Naive thymus-derived CD4-positive, alpha-beta T cell (primary cell): Measurements from ENCODE around the gene SPAAR. TPM values are rescaled to one million over a fixed set of nuclear protein-coding genes. Genes with fewer than 3 reads are reported as not detected.

Experiments
- ATAC-seq: fragments of 150-1000 bp; cut with Tn5 transposase; 2 replicates; pipeline ENCODE4 v1.10.0; 2021; ENCODE audit warnings: mild to moderate bottlenecking, moderate library complexity
- CTCF ChIA-PET: fragments of 350-600 bp; sonication (Branson Sonifier 250); formaldehyde crosslinking; loops from one replicate; lab custom pipeline; 2021; ENCODE audit warnings: antibody characterized with exemption; lab: Charles Lee
- POLR2A ChIA-PET: fragments of 350-600 bp; sonication (Branson Sonifier 250); formaldehyde crosslinking; loops from one replicate; lab custom pipeline; 2021; ENCODE audit warnings: antibody characterized with exemption, inconsistent platforms; lab: Charles Lee
- DNase-seq, 9 donors: peaks; one replicate each; pipeline versions ENCODE4 v3.0.0 to v3.0.0-alpha.2; 2020 to 2022; ENCODE audit warnings: mixed read lengths in 1 of 9
- H3K27ac ChIP-seq: one replicate; pipeline ENCODE4 v1.7.0; 2013; ENCODE audit warnings: mild to moderate bottlenecking, low read depth, low read length, moderate library complexity
- H3K27me3 ChIP-seq, 2 donors: one replicate each; pipeline ENCODE4 v1.7.0; 2013; ENCODE audit warnings: low read length in 2 of 2, mild to moderate bottlenecking in 2 of 2, moderate library complexity in 2 of 2; ENCODE audit not compliant: control insufficient read depth in 2 of 2, insufficient read depth in 2 of 2
- H3K36me3 ChIP-seq, 3 experiments: 1 replicate in 2 of 3; 2 replicates in 1 of 3; pipeline ENCODE4 v1.7.0; 2013; ENCODE audit warnings: low read length in 3 of 3, mild to moderate bottlenecking in 3 of 3, moderate library complexity in 1 of 3; ENCODE audit not compliant: insufficient read depth in 3 of 3, control insufficient read depth in 2 of 3
- H3K4me1 ChIP-seq, 2 donors: one replicate each; pipeline ENCODE4 v1.7.0; 2013; ENCODE audit warnings: low read length in 2 of 2, mild to moderate bottlenecking in 2 of 2, moderate library complexity in 1 of 2; ENCODE audit not compliant: control insufficient read depth in 2 of 2, insufficient read depth in 2 of 2
- H3K4me3 ChIP-seq: 2 replicates; pipeline ENCODE4 v1.7.0; 2013; ENCODE audit warnings: mild to moderate bottlenecking, low read length
- H3K9me3 ChIP-seq, 3 experiments: 1 replicate in 2 of 3; 2 replicates in 1 of 3; pipeline ENCODE4 v1.7.0; 2013; ENCODE audit warnings: low read length in 3 of 3; ENCODE audit not compliant: control insufficient read depth in 2 of 3
- H3K27ac Mint-ChIP-seq, 9 donors: one replicate each; pipeline ENCODE4 v1.8.0; 2020 to 2022; ENCODE audit warnings: mixed read lengths in 9 of 9, mild to moderate bottlenecking in 8 of 9, moderate library complexity in 5 of 9, inconsistent platforms in 2 of 9
- H3K27me3 Mint-ChIP-seq, 5 donors: one replicate each; pipeline ENCODE4 v1.8.0; 2021 to 2022; ENCODE audit warnings: mixed read lengths in 5 of 5, mild to moderate bottlenecking in 1 of 5
- H3K36me3 Mint-ChIP-seq, 5 donors: one replicate each; pipeline ENCODE4 v1.8.0; 2020 to 2022; ENCODE audit warnings: mixed read lengths in 5 of 5, mild to moderate bottlenecking in 3 of 5, inconsistent platforms in 1 of 5
- H3K4me1 Mint-ChIP-seq, 7 donors: one replicate each; pipeline ENCODE4 v1.8.0; 2020 to 2022; ENCODE audit warnings: mixed read lengths in 7 of 7, mild to moderate bottlenecking in 3 of 7, inconsistent platforms in 1 of 7
- H3K4me3 Mint-ChIP-seq, 10 donors: one replicate each; pipeline ENCODE4 v1.8.0; 2020 to 2022; ENCODE audit warnings: mild to moderate bottlenecking in 10 of 10, mixed read lengths in 10 of 10, moderate library complexity in 6 of 10, inconsistent platforms in 2 of 10
- H3K9me3 Mint-ChIP-seq, 11 donors: one replicate each; pipeline ENCODE4 v1.8.0; 2020 to 2022; ENCODE audit warnings: mixed read lengths in 11 of 11, mild to moderate bottlenecking in 4 of 11, inconsistent platforms in 1 of 11, moderate library complexity in 1 of 11
- intact Hi-C, 2 donors: fragments of 100-400 bp; cut with micrococcal nuclease; formaldehyde crosslinking; loops; one replicate each; pipeline ENCODE4 v1.15.1; 2023
- polyA plus RNA-seq, 2 donors: library from polyadenylated mRNA; unstranded; fragments of 300-500 nt; fragmentation: Illumina TruSeq; gene quantifications; one replicate each; pipeline ENCODE4 v1.2.3, GENCODE V29; 2021
- total RNA-seq, 6 experiments: library from RNA in 5 of 6; stranded (reverse) in 5 of 6; gene quantifications; 1 replicate in 5 of 6; 2 replicates in 1 of 6; pipeline ENCODE4 v1.2.3 and lab custom pipeline; 2021 to 2026

The SPAAR gene, protein sequence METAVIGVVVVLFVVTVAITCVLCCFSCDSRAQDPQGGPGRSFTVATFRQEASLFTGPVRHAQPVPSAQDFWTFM
- total RNA-seq, result not detected
- not detected for polyA plus RNA-seq
- total RNA-seq (lab: John Stamatoyannopoulos, UW), result not detected

DNA sequence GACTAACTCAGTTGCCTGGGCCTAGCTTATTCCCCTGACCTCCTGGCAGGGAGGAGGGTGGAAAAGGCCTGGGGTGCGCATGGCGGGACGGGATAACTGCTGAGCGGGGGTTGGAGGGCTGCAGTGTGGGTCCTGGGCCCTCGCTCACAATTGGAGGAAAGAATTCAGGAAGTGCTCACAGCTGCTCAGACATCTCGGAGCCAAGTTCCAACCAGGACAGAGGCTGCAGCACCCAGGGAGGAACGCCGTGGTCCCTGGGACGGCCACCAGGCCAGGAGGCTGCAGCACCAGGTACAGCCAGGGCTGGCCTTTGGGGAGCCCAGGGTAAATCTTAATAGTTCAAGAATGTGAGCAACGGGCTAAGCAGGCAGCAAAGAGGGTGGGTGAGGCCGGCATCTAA lies at the start of gene SPAAR:
TSS of gene SPAAR (plus strand) at position 217 of the 400 bp plus-strand sequence. CDS start 974 bp downstream, outside the sequence.
- peaks cover 35 to 68% of the 10 kb centered on the region in 2 donors for H3K4me1 ChIP-seq
- H3K27me3 ChIP-seq, result no peaks in the 10 kb centered on the region
- peak within 1 kb of the TSS; percentile 88 to 98 (median 95) for H3K27ac Mint-ChIP-seq
- no peak for DNase-seq
- H3K36me3 Mint-ChIP-seq, result no peaks in the 10 kb centered on the region
- peak within 1 kb of the TSS; percentile 66 for H3K27ac ChIP-seq
- peak within 1 kb of the TSS; percentile 25 to 86 (median 66) for H3K4me3 Mint-ChIP-seq
- H3K9me3 ChIP-seq, result no peaks in the 10 kb centered on the region
- peaks cover 13 to 76% (median 62%) of the 10 kb centered on the region in 7 donors for H3K4me1 Mint-ChIP-seq
- no peak for ATAC-seq
- H3K4me3 ChIP-seq, result peak within 1 kb of the TSS; percentile 25
- POLR2A ChIA-PET, result interaction anchor here (0.5 kb wide), 1 partner anchor 29 kb away, joined by 4 read pairs; no protein-coding TSS in a partner anchor
- no peaks in the 10 kb centered on the region for H3K36me3 ChIP-seq
- CTCF ChIA-PET, result interaction anchor here (4.9 kb wide), 1 partner anchor 35 kb away, joined by 26 read pairs; no protein-coding TSS in a partner anchor
- H3K9me3 Mint-ChIP-seq, result no peaks in the 10 kb centered on the region
- H3K27me3 Mint-ChIP-seq, result no peaks in the 10 kb centered on the region
- intact Hi-C loops, result no loop called here

DNA sequence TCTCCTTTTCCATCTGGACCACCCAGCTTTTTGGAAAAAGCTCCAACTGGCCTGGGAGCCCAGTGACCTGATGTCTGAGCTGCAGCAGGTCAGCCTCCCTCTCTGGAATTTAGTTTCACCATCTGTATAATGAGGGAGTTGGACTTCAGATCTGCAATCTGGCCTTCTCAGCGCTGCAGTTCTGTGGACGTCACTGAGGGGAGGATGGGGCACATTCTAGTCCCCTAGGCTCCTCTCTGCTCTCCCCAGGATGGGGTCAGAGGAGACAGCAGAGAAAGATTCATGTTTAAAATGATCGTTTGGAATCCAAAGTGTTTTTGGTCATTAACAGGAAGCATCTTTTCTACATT lies 49.3 kb upstream of the SPAAR start:
- Histone ChIP-seq H3K4me1 (no peaks in the 10 kb centered on the region), H3K36me3 (no peaks in the 10 kb centered on the region), H3K27me3 (no peaks in the 10 kb centered on the region), H3K27ac (no peak overlapping the region), H3K9me3 (no peaks in the 10 kb centered on the region), H3K4me3 (no peak overlapping the region)
- Mint-ChIP-seq H3K4me1 (peaks cover 0 to 13% (median 3%) of the 10 kb centered on the region in 7 donors), H3K4me3 (no peak overlapping the region), H3K27ac (no peak overlapping the region), H3K27me3 (peaks cover 0 to 21% (median 17%) of the 10 kb centered on the region in 5 donors), H3K9me3 (no peaks in the 10 kb centered on the region), H3K36me3 (no peaks in the 10 kb centered on the region)
- DNase-seq (no peak), ATAC-seq (no peak)
- POLR2A ChIA-PET, result no interaction called here
- CTCF ChIA-PET, result no interaction called here
- intact Hi-C loops, result no loop called here

DNA sequence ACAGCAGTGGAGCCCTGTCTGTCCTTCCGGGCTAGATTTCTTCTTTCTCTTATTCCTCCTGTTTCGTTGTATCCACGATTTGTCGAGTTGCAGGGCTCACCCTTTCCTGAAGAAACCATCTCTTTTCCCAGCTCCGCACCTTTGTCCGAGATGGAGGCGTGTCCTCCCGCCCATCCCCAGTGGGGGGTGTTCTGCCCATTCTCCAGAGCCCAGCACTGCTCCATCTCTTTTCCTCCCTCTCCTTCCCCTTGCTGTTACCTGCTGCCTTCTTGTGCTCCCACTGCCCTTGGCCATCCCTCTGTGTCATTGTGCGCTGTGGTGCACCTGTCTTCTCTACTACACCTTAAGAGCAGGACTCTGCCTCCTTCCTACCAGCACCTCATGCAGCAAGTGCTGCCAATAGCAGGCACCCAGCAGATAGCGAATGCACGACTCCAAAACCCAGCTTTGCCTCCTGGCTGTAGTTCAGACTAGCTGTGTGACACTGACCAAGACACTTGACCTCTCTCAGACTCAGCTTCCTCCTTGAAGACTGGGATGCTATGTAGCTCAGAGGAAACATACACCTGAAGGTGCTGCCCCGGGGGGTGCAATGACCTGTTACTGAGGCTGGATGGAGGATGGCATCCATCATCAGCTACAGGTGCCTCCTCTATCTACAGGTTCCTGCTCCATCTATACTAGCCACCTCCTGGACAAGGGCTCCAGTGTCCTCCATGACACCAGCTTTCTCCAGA lies 48.0 kb upstream of the SPAAR start:
- H3K4me3 ChIP-seq, result no peak overlapping the region
- CTCF ChIA-PET, result interaction anchor here (0.6 kb wide), 2 partner anchors 73 to 104 kb away, joined by 3 to 4 read pairs; no protein-coding TSS in a partner anchor
- no peaks in the 10 kb centered on the region for H3K27me3 ChIP-seq
- H3K36me3 ChIP-seq, result no peaks in the 10 kb centered on the region
- H3K27ac ChIP-seq, result no peak overlapping the region
- no peak for DNase-seq
- POLR2A ChIA-PET, result no interaction called here
- H3K36me3 Mint-ChIP-seq, result no peaks in the 10 kb centered on the region
- peaks cover 0 to 28% (median 19%) of the 10 kb centered on the region in 5 donors for H3K27me3 Mint-ChIP-seq
- no peak for ATAC-seq
- no peaks in the 10 kb centered on the region for H3K9me3 Mint-ChIP-seq
- H3K27ac Mint-ChIP-seq, result no peak overlapping the region
- no peak overlapping the region for H3K4me3 Mint-ChIP-seq
- no peaks in the 10 kb centered on the region for H3K9me3 ChIP-seq
- no peaks in the 10 kb centered on the region for H3K4me1 ChIP-seq
- H3K4me1 Mint-ChIP-seq, result peaks cover 0 to 13% (median 3%) of the 10 kb centered on the region in 7 donors
- intact Hi-C loops, result no loop called here

DNA sequence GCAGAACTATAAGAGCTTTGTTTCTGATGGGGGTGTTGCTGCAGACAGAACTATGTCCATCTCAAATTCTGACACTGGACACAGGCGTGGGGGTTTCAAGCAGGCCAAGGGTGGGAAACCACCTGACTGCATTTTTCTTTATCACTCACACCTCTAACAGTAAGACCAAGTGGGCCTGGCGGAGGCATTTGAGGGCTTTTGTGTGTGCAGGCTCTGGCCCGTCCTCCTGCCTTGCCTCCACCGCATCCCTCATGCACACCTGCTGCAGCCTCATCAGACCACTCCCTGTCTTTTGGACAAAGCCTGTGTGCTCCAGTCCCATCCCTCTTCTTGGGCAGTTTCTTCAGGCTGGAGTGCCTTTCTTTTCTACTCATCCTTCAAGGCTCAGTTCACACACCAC lies 47.0 kb upstream of the SPAAR start:
- H3K36me3 Mint-ChIP-seq, result no peaks in the 10 kb centered on the region
- peaks cover 0 to 13% (median under 1%) of the 10 kb centered on the region in 7 donors for H3K4me1 Mint-ChIP-seq
- Histone ChIP-seq H3K27me3 (no peaks in the 10 kb centered on the region), H3K4me1 (no peaks in the 10 kb centered on the region), H3K4me3 (no peak overlapping the region), H3K9me3 (no peaks in the 10 kb centered on the region), H3K27ac (no peak overlapping the region), H3K36me3 (no peaks in the 10 kb centered on the region)
- intact Hi-C loops, result no loop called here
- H3K27me3 Mint-ChIP-seq, result peaks cover 0 to 25% (median 17%) of the 10 kb centered on the region in 5 donors
- DNase-seq, result no peak
- H3K9me3 Mint-ChIP-seq, result no peaks in the 10 kb centered on the region
- CTCF ChIA-PET, result no interaction called here
- ATAC-seq, result no peak
- no peak overlapping the region for H3K4me3 Mint-ChIP-seq
- POLR2A ChIA-PET, result no interaction called here
- H3K27ac Mint-ChIP-seq, result no peak overlapping the region

DNA sequence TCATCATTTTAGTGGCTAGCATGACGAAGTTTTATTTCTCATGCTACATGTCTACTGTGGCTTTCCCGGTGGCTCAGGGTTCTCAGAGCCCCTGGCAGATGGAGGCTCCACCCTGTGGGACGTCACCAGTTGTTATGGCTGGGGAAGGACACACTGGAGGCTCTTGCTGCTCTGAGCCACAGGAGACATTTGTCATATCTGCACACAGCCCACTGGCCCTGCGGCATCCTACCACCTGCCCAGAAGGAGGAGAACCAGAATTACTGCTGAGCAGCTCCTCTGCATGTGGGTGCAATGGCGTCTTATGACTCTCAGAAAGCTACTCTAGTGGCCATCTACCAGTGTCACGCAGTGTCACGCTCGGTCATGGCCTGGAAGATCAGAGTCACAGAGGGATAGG lies 45.7 kb upstream of the SPAAR start:
- H3K4me3 ChIP-seq, result no peak overlapping the region
- intact Hi-C loops, result no loop called here
- ChIA-PET POLR2A (no interaction called here), CTCF (interaction anchor here (0.7 kb wide), 2 partner anchors 19 to 213 kb away, joined by 3 read pairs; partner anchors contain the start of gene SIT1)
- no peak overlapping the region for H3K27ac ChIP-seq
- no peak for DNase-seq
- H3K27ac Mint-ChIP-seq, result no peak overlapping the region
- no peaks in the 10 kb centered on the region for H3K36me3 Mint-ChIP-seq
- no peaks in the 10 kb centered on the region for H3K4me1 ChIP-seq
- H3K4me1 Mint-ChIP-seq, result peaks cover 0 to 13% (median 0%) of the 10 kb centered on the region in 7 donors
- H3K4me3 Mint-ChIP-seq, result no peak overlapping the region
- H3K27me3 ChIP-seq, result no peaks in the 10 kb centered on the region
- H3K9me3 Mint-ChIP-seq, result no peaks in the 10 kb centered on the region
- H3K27me3 Mint-ChIP-seq, result peaks cover 6 to 28% (median 17%) of the 10 kb centered on the region in 5 donors
- no peaks in the 10 kb centered on the region for H3K9me3 ChIP-seq
- H3K36me3 ChIP-seq, result no peaks in the 10 kb centered on the region
- no peak for ATAC-seq

DNA sequence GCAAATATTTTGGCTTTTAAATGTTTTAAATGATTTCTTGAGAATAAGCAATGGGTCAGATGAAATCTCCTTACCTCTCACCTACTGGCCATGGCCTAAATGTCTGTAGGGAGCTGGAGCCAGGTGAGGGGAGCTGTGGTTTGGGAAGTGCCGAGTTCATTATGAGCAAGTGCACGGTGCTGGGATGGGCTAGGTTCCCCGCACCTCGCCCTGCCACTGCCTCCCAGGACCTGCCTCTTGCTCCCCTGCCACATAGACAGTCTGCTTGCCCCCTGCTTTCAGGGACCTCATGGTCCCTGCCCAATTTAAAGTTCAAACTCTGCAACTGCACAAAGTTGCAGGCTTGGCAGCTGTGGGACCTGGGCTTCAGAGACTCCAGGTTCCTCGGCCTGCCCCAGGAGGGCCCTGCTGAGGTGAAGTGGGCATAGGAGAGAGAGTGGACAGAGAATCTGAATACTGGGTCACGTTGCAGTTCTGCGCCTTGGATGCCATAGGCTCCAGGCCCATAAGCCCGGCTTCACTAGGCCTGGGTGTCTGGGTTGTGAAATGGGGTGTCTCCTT lies 44.5 kb upstream of the SPAAR start:
- ChIA-PET CTCF (no interaction called here), POLR2A (interaction anchor here (0.6 to 1.0 kb wide), 2 partner anchors 20 to 294 kb away, joined by 3 to 5 read pairs; no protein-coding TSS in a partner anchor)
- no peak for ATAC-seq

More for the DNA sequence above, 44.5 kb upstream of the SPAAR start:
- intact Hi-C loops, result no loop called here
- no peaks in the 10 kb centered on the region for H3K9me3 Mint-ChIP-seq
- no peaks in the 10 kb centered on the region for H3K36me3 ChIP-seq
- DNase-seq, result no peak
- H3K27ac ChIP-seq, result no peak overlapping the region
- H3K36me3 Mint-ChIP-seq, result no peaks in the 10 kb centered on the region
- H3K27me3 Mint-ChIP-seq, result peaks cover 6 to 28% (median 22%) of the 10 kb centered on the region in 5 donors
- H3K4me3 ChIP-seq, result no peak overlapping the region
- peaks cover 0 to 4% (median 0%) of the 10 kb centered on the region in 7 donors for H3K4me1 Mint-ChIP-seq
- H3K27ac Mint-ChIP-seq, result no peak overlapping the region
- H3K9me3 ChIP-seq, result no peaks in the 10 kb centered on the region
- H3K4me1 ChIP-seq, result no peaks in the 10 kb centered on the region
- no peak overlapping the region for H3K4me3 Mint-ChIP-seq
- H3K27me3 ChIP-seq, result no peaks in the 10 kb centered on the region
